Lower lobe of right lung (tissue), 2 donors: ENCODE data around the gene APLNR. TPM values are rescaled to one million over a fixed set of nuclear protein-coding genes. Genes with fewer than 3 reads are reported as not detected.

Experiments
- ATAC-seq, 2 donors: fragments of 200-7000 bp; cut with Tn5 transposase; one replicate each; pipeline ENCODE4 v1.9.1; 2020 to 2022; ENCODE audit warnings: mild to moderate bottlenecking in 2 of 2, moderate library complexity in 2 of 2
- DNase-seq: peaks from one replicate; pipeline ENCODE4 v3.0.0-alpha.2; 2020
- H3K27ac ChIP-seq: fragments of 200-600 bp; one replicate; pipeline ENCODE4 v1.8.0; 2022
- H3K27me3 ChIP-seq: fragments of 200-600 bp; one replicate; pipeline ENCODE4 v1.8.0; 2022; ENCODE audit warnings: low read depth
- H3K36me3 ChIP-seq: fragments of 200-600 bp; one replicate; pipeline ENCODE4 v1.8.0; 2022; ENCODE audit warnings: mild to moderate bottlenecking
- H3K4me1 ChIP-seq: fragments of 200-600 bp; one replicate; pipeline ENCODE4 v1.8.0; 2022
- H3K4me3 ChIP-seq: fragments of 200-600 bp; one replicate; pipeline ENCODE4 v1.8.0; 2022; ENCODE audit warnings: mild to moderate bottlenecking
- H3K9me3 ChIP-seq: fragments of 200-600 bp; one replicate; pipeline ENCODE4 v1.8.0; 2022
- intact Hi-C: fragments of 100-400 bp; cut with DNase I; formaldehyde crosslinking; loops from one replicate; pipeline ENCODE4 v1.11.0; 2022
- total RNA-seq: library from RNA; stranded (reverse); fragmentation: NEBNext Ultra II Directional; extraction: Animal tissue kit (Norgen Biotek cat#: 25700); gene quantifications from one replicate; pipeline ENCODE4 v1.2.1, GENCODE V29; 2021
- TF ChIP-seq, protein P1 (sequence below): fragments of 200-600 bp; IDR thresholded peaks from one replicate; pipeline ENCODE4 v1.8.0; 2022; ENCODE audit warnings: antibody characterized with exemption, mild to moderate bottlenecking
- donor health status: DM: no; HTN: yes; CAD: no; lungs with severe emphysema.

APLNR gene
- total RNA-seq, 1 donor from 2014 or later: 4.1 TPM

DNA sequence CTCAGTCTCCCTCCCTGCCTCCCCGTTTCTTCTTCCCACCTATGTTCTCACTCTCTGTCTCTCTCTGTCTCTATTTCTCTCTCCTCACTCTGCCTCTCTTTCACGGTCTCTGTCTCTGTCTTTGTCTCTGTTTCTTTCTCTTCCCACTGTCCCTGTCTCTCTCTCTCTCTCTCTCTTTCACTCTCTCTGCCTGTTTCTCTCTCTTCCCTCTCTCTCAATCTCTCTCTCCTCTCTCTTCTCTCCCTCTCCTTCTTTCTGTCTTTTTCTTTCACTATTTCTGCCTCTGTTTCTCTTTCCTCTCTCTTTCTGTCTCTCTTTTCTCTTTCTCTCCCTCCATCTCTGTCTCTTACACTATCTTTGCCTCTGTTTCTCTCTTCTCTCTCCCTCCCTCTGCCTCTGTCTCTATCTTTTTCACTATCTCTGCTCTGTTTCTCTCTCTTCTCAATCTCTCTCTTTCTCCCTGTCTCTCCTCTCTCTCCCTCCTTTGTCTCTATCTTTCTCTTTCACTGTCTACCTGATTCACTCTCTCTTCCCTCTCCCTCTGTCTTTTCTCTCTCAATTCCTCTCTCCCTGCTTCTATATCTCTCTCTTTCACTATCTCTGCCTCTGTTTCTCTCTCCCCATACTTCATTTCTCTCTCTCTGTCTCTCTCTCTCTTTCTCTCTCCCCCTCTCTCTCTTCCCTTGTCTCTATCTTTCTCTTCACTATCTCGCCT is 5.4 kb downstream of the APLNR start:
- no peaks in the 10 kb centered on the region for H3K36me3 ChIP-seq
- intact Hi-C loops: no loop called here
- ATAC-seq: no peak
- TF ChIP-seq, protein P1, sequence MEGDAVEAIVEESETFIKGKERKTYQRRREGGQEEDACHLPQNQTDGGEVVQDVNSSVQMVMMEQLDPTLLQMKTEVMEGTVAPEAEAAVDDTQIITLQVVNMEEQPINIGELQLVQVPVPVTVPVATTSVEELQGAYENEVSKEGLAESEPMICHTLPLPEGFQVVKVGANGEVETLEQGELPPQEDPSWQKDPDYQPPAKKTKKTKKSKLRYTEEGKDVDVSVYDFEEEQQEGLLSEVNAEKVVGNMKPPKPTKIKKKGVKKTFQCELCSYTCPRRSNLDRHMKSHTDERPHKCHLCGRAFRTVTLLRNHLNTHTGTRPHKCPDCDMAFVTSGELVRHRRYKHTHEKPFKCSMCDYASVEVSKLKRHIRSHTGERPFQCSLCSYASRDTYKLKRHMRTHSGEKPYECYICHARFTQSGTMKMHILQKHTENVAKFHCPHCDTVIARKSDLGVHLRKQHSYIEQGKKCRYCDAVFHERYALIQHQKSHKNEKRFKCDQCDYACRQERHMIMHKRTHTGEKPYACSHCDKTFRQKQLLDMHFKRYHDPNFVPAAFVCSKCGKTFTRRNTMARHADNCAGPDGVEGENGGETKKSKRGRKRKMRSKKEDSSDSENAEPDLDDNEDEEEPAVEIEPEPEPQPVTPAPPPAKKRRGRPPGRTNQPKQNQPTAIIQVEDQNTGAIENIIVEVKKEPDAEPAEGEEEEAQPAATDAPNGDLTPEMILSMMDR: no peak
- no peak overlapping the region for H3K4me3 ChIP-seq
- H3K9me3 ChIP-seq: no peaks in the 10 kb centered on the region
- no peak for DNase-seq
- no peaks in the 10 kb centered on the region for H3K4me1 ChIP-seq
- no peak overlapping the region for H3K27ac ChIP-seq
- H3K27me3 ChIP-seq: no peaks in the 10 kb centered on the region

DNA sequence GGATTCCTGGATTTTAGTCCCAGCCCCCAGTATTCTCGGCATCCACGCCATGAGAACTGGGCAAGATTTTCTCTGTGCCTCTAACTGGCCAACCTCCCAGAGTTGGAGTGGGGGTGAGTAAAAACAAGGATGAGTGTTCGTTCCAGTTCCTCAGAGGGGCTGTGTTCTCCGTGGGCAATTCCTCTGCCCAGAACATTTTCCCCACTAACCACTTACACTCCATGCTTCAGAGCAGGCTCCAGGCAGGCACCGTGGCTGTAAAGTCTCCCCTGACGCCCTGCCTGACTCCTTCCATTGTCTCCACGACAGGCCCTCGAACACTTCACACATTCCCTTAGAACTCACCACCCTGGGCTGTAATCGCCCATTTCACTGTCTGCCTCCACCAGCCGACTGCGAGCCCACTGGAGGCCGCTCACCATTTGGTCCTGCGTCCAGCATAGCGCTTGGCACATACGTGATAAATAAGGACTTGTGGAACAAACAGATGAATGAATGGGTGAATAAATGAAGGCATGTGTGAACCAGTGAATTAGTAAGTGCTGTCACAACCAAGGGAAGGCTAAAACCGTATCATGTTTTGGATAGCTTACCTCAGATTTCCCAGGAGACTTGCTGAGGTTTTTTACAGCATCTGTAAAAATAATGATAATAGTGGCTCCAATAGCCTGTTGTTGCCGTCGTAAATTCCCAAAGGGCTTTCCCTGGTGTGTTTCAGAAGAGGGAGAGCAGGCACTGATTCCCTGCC is 6.1 kb downstream of the APLNR start:
- Histone ChIP-seq H3K9me3 (no peaks in the 10 kb centered on the region), H3K27ac (no peak overlapping the region), H3K4me3 (no peak overlapping the region), H3K27me3 (no peaks in the 10 kb centered on the region), H3K36me3 (no peaks in the 10 kb centered on the region), H3K4me1 (no peaks in the 10 kb centered on the region)
- TF ChIP-seq, protein P1: no peak
- no peak for DNase-seq
- ATAC-seq: no peak
- intact Hi-C loops: no loop called here

DNA sequence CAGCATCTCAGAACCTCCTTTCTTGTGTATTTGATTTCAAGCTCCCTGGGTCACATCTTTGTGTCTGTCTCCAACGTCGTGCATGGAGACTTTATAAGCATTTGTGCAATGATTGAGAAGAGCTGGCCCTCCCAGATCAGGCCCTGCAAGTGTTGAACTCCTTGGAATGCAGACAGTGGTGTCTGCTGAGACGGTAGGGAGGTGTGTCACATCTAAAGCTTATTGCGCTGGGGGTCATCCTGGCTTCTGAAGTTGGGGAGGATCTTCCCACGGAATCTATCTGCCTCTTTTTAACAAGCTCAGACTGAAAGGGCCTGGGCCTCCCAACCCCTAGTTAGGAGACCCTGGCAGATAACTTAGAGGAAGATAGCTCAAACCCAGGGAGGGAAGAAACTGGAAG is 6.7 kb downstream of the APLNR start:
- no peak overlapping the region for H3K4me3 ChIP-seq
- ATAC-seq (no peak), DNase-seq (no peak)
- H3K27ac ChIP-seq: no peak overlapping the region
- H3K9me3 ChIP-seq: no peaks in the 10 kb centered on the region
- intact Hi-C loops: no loop called here
- H3K27me3 ChIP-seq: no peaks in the 10 kb centered on the region
- no peaks in the 10 kb centered on the region for H3K4me1 ChIP-seq
- H3K36me3 ChIP-seq: no peaks in the 10 kb centered on the region
- TF ChIP-seq, protein P1: no peak

- intact Hi-C loops: no loop called here
- Histone ChIP-seq H3K9me3 (no peaks in the 10 kb centered on the region), H3K36me3 (no peaks in the 10 kb centered on the region), H3K4me3 (no peak overlapping the region), H3K4me1 (no peaks in the 10 kb centered on the region), H3K27me3 (no peaks in the 10 kb centered on the region), H3K27ac (no peak overlapping the region)
- DNase-seq (no peak), ATAC-seq (no peak)
- TF ChIP-seq, protein P1: no peak
Observed at GRCh38 chr11:57228600-57228999, 8.4 kb downstream of the APLNR start.

DNA sequence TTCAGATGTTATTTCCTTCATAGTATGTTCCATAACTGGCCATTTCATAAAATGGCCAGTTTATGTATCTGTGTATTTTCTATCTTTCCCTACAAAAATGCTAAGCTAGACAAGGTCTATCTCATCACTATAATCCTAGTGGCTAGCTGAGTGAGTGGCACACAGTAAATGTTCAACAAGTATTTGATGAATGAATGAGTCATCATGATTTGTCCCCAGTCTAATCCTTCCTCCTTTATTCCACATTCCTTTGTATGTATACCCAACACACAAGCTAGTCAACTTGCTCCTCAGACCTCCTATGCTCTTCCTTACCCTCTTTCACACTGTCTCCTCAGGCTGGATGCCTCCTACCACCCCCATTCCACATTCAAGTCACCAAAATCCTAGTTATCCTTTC is 12.5 kb downstream of the APLNR start:
- Histone ChIP-seq H3K36me3 (no peaks in the 10 kb centered on the region), H3K4me3 (no peak overlapping the region), H3K27me3 (no peaks in the 10 kb centered on the region), H3K9me3 (no peaks in the 10 kb centered on the region), H3K4me1 (peaks cover under 1% of the 10 kb centered on the region), H3K27ac (no peak overlapping the region)
- no peak for ATAC-seq
- intact Hi-C loops: no loop called here
- TF ChIP-seq, protein P1: no peak
- no peak for DNase-seq
